Neutrophil (primary cell): ENCODE measurements around the gene SERPINB2.
A peak's percentile ranks its signal among the peaks of the same experiment; 100 is the strongest.
"Not testable (repeated sequence)": the region's sequence is repeated elsewhere in the genome, so short reads cannot be mapped to it uniquely, and the experiment has no call there.

ENCODE experiments used
- H3K27ac ChIP-seq: fragments of 200-600 bp; sonication (generic); 2 replicates; pipeline ENCODE4 v1.5.1; 2016; ENCODE audit warnings: mild to moderate bottlenecking, moderate library complexity
- H3K27me3 ChIP-seq: fragments of 200-600 bp; sonication (generic); 2 replicates; pipeline ENCODE4 v1.6.0; 2016; ENCODE audit warnings: mild to moderate bottlenecking
- H3K36me3 ChIP-seq: fragments of 200-600 bp; sonication (generic); 2 replicates; pipeline ENCODE4 v1.5.1; 2017
- H3K4me1 ChIP-seq, 2 experiments: fragments of 200-600 bp in 1 of 2; sonication (generic) in 1 of 2; 1 replicate in 1 of 2; 2 replicates in 1 of 2; pipeline versions ENCODE4 v1.5.1 to v1.6.1; 2013 to 2016; ENCODE audit warnings: low read depth in 1 of 2, low read length in 1 of 2, mild to moderate bottlenecking in 1 of 2, moderate library complexity in 1 of 2; ENCODE audit not compliant: control insufficient read depth in 1 of 2, insufficient read depth in 1 of 2
- H3K4me3 ChIP-seq, 2 experiments: fragments of 200-600 bp in 1 of 2; sonication (generic) in 1 of 2; 1 replicate in 1 of 2; 2 replicates in 1 of 2; pipeline ENCODE4 v1.5.1; 2013 to 2016; ENCODE audit warnings: low read depth in 1 of 2, low read length in 1 of 2, mild to moderate bottlenecking in 1 of 2, moderate library complexity in 1 of 2
- H3K9me3 ChIP-seq: fragments of 200-600 bp; sonication (generic); 2 replicates; pipeline ENCODE4 v1.5.1; 2016
- TF ChIP-seq, protein P1 (sequence below): fragments of 200-600 bp; sonication (generic); IDR thresholded peaks from 2 replicates; pipeline ENCODE4 v1.5.1; 2016; ENCODE audit warnings: antibody characterized with exemption

The SERPINB2 gene

DNA sequence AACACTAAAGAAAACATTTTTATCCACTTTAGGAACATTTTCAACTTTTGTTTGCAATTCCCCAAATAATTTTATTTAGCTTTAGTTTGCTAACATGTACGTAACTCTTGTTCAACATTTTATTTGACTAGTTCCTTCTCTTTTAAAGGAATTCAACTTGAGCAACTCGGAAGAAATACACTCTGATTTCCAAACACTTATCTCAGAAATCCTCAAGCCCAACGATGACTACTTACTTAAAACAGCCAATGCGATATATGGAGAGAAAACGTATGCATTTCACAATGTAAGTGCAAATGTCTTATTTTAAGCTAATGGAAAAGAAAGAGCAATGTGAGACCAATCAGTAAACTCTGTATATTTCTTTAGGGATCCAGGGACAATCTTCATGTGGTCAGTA lies 30.3 kb downstream of the SERPINB2 start:
- Histone ChIP-seq H3K4me3 (peak overlapping the region in 1 of 2 experiments; percentile 37), H3K36me3 (no peaks in the 10 kb centered on the region), H3K27me3 (no peaks in the 10 kb centered on the region), H3K4me1 (peaks cover 65 to 84% of the 10 kb centered on the region in 2 experiments), H3K27ac (peak overlapping the region; percentile 78), H3K9me3 (no peaks in the 10 kb centered on the region)
- TF ChIP-seq, protein P1, sequence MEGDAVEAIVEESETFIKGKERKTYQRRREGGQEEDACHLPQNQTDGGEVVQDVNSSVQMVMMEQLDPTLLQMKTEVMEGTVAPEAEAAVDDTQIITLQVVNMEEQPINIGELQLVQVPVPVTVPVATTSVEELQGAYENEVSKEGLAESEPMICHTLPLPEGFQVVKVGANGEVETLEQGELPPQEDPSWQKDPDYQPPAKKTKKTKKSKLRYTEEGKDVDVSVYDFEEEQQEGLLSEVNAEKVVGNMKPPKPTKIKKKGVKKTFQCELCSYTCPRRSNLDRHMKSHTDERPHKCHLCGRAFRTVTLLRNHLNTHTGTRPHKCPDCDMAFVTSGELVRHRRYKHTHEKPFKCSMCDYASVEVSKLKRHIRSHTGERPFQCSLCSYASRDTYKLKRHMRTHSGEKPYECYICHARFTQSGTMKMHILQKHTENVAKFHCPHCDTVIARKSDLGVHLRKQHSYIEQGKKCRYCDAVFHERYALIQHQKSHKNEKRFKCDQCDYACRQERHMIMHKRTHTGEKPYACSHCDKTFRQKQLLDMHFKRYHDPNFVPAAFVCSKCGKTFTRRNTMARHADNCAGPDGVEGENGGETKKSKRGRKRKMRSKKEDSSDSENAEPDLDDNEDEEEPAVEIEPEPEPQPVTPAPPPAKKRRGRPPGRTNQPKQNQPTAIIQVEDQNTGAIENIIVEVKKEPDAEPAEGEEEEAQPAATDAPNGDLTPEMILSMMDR: no peak

DNA sequence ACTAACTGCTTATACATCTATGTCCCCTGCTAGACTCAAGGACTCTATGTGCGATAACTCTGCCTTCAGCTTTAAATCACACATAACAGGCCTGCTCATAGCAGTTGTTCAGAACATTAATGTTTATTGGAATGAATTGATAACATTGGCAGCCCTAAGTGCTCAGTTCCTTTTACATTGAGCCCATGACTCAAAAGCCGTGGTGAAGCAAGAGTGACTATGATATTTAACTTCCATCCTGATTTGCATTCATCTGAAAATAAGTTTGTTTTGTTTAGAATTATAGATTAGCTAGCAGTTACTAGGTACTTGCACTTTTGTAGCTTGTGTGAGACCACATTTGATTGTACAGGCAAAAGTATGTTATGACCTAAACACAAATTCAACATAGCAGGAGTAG lies 34.5 kb downstream of the SERPINB2 start:
- H3K4me1 ChIP-seq: peaks cover 40 to 48% of the 10 kb centered on the region in 2 experiments

DNA sequence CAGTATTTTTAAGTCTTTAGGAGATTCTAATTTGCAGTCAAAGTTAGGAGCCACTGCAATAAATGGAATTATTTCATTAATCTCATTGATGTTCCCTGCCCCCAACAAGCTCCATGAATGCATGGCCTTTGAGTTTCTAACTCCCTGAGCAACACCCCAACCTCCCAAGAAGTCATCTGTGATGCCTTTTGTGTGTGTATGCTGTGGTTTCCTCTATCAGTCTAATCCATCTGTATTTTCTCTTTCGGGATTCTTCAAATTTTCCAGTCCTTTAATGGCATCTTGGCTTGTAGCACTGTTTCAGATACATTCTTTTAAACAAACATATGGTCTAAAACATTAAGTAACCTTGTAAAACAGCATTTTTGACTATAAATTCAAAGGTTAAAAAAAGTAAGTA lies 37.0 kb downstream of the SERPINB2 start:
- TF ChIP-seq, protein P1: no peak
- Histone ChIP-seq H3K27ac (no peak overlapping the region), H3K4me3 (no peak overlapping the region), H3K4me1 (peaks cover 38 to 46% of the 10 kb centered on the region in 2 experiments), H3K36me3 (no peaks in the 10 kb centered on the region), H3K27me3 (no peaks in the 10 kb centered on the region), H3K9me3 (no peaks in the 10 kb centered on the region)

More for the DNA sequence above, 34.5 kb downstream of the SERPINB2 start:
- Histone ChIP-seq H3K9me3 (no peaks in the 10 kb centered on the region), H3K4me3 (no peak overlapping the region), H3K36me3 (no peaks in the 10 kb centered on the region), H3K27ac (peak overlapping the region; percentile 65), H3K27me3 (no peaks in the 10 kb centered on the region)
- TF ChIP-seq, protein P1: no peak

DNA sequence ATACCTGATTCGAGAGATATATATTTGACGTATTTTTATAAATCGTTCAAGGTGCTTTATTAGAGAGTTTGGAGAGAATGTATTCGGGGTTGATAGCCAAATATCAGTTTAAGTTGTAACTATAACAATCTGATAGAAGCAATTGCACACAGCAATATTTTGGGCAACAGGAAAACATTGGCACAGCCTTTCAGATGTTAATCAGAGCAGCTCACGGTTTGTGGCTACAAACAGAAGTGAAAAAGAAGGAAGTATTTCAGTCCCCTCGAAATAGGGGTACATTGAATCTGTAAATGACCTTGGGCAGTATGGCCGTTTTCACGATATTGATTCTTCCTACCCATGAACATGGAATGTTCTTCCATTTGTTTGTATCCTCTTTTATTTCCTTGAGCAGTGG lies 40.8 kb downstream of the SERPINB2 start:
- peaks cover 59 to 63% of the 10 kb centered on the region in 2 experiments for H3K4me1 ChIP-seq
- H3K27me3 ChIP-seq: no peaks in the 10 kb centered on the region
- peak overlapping the region; percentile 75 for H3K27ac ChIP-seq
- no peak overlapping the region for H3K4me3 ChIP-seq
- no peaks in the 10 kb centered on the region for H3K36me3 ChIP-seq
- TF ChIP-seq, protein P1: no peak
- no peaks in the 10 kb centered on the region for H3K9me3 ChIP-seq

DNA sequence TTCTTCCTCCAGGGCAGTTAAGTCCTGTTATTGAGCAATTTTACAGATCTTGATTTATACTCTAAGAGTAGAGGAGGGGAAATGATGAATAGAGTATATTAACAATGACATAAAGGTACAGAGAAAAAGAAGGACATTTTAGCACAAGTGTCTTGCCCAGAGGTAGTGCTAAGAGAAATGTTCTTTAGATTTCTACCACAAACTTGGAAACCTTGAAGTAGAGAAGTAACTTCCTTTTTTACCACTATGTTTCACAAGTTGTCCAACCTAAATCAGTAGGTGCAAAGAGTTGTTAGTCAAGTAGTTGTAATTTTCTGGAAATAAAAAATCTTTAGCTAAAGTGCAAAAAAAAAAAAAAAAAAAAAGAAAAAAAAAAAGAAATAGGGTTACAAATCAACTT lies 41.9 kb downstream of the SERPINB2 start:
- H3K4me3 ChIP-seq: peak overlapping the region in 1 of 2 experiments; percentile 1
- peaks cover 59 to 64% of the 10 kb centered on the region in 2 experiments for H3K4me1 ChIP-seq
- H3K9me3 ChIP-seq, H3K27me3 ChIP-seq, H3K36me3 ChIP-seq: not testable (repeated sequence)
- peak overlapping the region; percentile 75 for H3K27ac ChIP-seq

DNA sequence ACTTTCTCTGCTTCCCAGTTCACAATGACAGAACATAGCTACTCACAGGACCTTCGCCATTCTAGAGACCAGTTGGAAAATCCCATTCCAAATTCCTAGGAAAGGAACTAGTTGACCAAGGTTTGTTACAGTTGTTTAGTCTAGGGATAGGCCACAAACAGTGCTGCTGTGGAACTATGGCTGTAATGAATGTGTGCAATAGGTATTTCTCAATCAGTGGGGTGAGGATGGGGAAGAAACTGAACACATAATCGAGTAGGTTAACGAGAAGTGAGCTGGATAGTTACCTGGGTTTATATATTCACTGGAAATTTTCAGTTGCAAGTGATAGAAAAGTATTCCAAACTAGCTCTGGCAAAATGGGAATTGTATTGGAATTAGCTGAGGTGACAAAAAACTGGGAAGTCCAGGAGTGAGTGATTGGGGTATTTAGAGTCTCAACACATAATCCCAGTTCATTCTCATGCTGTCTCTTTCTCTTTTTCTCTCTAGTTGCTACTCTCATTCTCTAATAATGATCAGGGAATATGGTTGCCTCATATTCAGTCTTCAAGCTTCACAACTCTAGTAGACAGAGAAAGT lies 43.4 kb downstream of the SERPINB2 start:
- H3K27me3 ChIP-seq: no peaks in the 10 kb centered on the region
- no peaks in the 10 kb centered on the region for H3K36me3 ChIP-seq
- H3K4me1 ChIP-seq: peaks cover 64 to 68% of the 10 kb centered on the region in 2 experiments
- peak overlapping the region; percentile 1 to 26 for H3K4me3 ChIP-seq
- TF ChIP-seq, protein P1: no peak
- H3K9me3 ChIP-seq: no peaks in the 10 kb centered on the region
- H3K27ac ChIP-seq: peak overlapping the region; percentile 75
